Right cardiac atrium (tissue), 5 donors: Measurements from ENCODE around the gene STK39. TPM values are rescaled to one million over a fixed set of nuclear protein-coding genes. Genes with fewer than 3 reads are reported as not detected.
"Not testable (repeated sequence)": the region's sequence is repeated elsewhere in the genome, so short reads cannot be mapped to it uniquely, and the experiment has no call there.

Experiments used
- ATAC-seq, 2 donors: fragments of 200-7000 bp; cut with Tn5 transposase; one replicate each; pipeline versions ENCODE4 v1.8.0 to v1.9.1; 2020; ENCODE audit warnings: moderate library complexity in 2 of 2, mild to moderate bottlenecking in 1 of 2
- DNase-seq, 3 donors: peaks; one replicate each; pipeline ENCODE4 v3.0.0-alpha.2; 2020
- H3K27ac ChIP-seq: one replicate; pipeline ENCODE4 v1.5.1; 2013; ENCODE audit warnings: mild to moderate bottlenecking, low read length, control low read depth, moderate library complexity
- H3K27me3 ChIP-seq: one replicate; pipeline ENCODE4 v1.6.1; 2013; ENCODE audit not compliant: control insufficient read depth, insufficient read depth
- H3K4me1 ChIP-seq: one replicate; pipeline ENCODE4 v1.6.1; 2013; ENCODE audit warnings: low read length; ENCODE audit not compliant: control insufficient read depth, insufficient read depth
- H3K4me3 ChIP-seq: one replicate; pipeline ENCODE4 v1.5.1; 2013; ENCODE audit warnings: low read length, control low read depth
- H3K9me3 ChIP-seq: one replicate; pipeline ENCODE4 v1.6.1; 2013; ENCODE audit warnings: low read length; ENCODE audit not compliant: control insufficient read depth
- WGBS: extraction: QIAGEN DNeasy Blood & Tissue Kit; methylation state at CpG from one replicate; pipeline ENCODE4 v1.1.7; 2013; 5-methylcytosine and 5-hydroxymethylcytosine counted together
- intact Hi-C, 4 donors: fragments of 100-400 bp; cut with DNase I; formaldehyde crosslinking; loops; one replicate each; pipeline versions ENCODE4 v1.11.0 to v1.14.0; 2022 to 2023
- polyA plus RNA-seq: library from polyadenylated mRNA; stranded (reverse); fragments of 200-250 nt; gene quantifications from one replicate; pipeline ENCODE4 v1.2.3, GENCODE V29; 2013
- total RNA-seq, 4 donors: library from RNA; stranded (reverse); fragmentation: NEBNext Ultra II Directional; extraction: Animal tissue kit (Norgen Biotek cat#: 25700); gene quantifications; one replicate each; pipeline ENCODE4 v1.2.1, GENCODE V29; 2021
- donor health status: healthy with polysubstance abuse.
- donor health status: DM: no; HTN: yes; CAD: no.
- donor health status: DM: no; HTN: no; CAD: no.
- donor health status: DM: no; HTN: yes; CAD: no; lungs with severe emphysema.
- donor health status: DM: yes; HTN: yes; CAD: no.

The STK39 gene
- total and polyA plus RNA-seq, 5 donors: 9.0 to 10.5 (median 10.2) TPM

DNA sequence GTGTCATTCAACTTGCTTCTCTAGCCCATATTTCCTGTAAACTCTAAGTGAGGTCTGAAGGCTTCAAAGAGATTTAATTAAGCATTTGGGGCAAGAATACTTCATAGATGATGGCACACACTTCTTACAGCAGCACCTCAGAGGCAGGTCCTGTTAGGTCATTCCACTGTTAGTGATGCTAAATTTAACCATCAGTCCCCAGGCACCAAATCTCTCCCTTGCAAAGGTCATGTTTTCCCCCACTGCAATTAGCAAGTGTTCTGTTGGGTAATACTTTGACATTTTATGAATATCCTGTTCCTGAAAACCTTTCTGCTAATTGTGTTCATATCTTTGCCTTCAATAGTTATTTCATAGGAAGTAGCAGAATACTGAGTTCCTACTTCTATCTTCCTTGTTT, 117.0 kb downstream of the STK39 start:
- Histone ChIP-seq H3K27me3 (no peaks in the 10 kb centered on the region), H3K4me1 (peaks cover 6% of the 10 kb centered on the region), H3K4me3 (no peak overlapping the region), H3K27ac (no peak overlapping the region), H3K9me3 (no peaks in the 10 kb centered on the region)
- intact Hi-C loops: no loop called here
- no peak for DNase-seq
- ATAC-seq: peak; percentile 74 to 76

DNA sequence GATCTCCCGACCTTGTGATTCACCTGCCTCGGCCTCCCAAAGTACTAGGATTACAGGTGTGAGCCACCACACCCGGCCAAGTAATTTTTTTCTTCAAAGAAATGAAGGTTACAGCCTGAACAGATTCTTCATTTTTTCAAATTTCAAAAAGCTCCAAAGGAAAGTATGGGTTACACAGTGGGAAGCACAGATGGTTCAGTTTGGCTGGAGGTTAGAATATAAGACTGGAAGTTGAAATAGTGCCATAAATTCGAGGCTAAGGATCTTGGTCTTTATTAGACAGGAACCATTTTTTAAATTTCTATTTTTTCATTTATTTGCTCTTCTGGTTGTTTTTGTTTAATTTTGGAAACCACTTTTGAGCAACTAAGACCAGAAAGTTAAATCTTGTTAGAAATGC, 120.0 kb downstream of the STK39 start:
- ATAC-seq: no peak
- no peak overlapping the region for H3K27ac ChIP-seq
- no peak overlapping the region for H3K4me3 ChIP-seq
- no peak for DNase-seq
- no peaks in the 10 kb centered on the region for H3K9me3 ChIP-seq
- no peaks in the 10 kb centered on the region for H3K27me3 ChIP-seq
- peaks cover 6% of the 10 kb centered on the region for H3K4me1 ChIP-seq
- 87% methylated on average over 4 of the region's 4 CpGs for WGBS
- intact Hi-C loops: no loop called here

DNA sequence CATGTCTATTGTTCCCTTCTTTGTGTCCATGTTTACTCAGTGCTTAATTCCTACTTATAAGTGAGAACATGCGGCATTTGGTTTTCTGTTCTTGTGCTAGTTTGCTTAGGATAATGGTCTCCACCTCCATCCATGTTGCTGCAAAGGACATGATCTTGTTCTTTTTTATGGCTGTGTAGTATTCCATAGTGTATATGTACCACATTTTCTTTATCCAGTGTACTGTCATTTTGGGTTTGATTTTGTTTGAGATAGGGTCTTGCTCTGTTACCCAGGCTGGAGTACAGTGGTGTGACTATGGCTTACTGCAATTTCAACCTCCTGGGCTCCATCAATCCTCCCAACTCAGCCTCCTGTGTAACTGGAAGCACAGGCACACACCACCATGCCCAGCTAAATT, 125.2 kb downstream of the STK39 start:
- H3K27me3 ChIP-seq, H3K4me3 ChIP-seq, intact Hi-C loops, H3K9me3 ChIP-seq, ATAC-seq, DNase-seq, H3K4me1 ChIP-seq, H3K27ac ChIP-seq: not testable (repeated sequence)
- 98% methylated on average over 1 of the region's 1 CpG for WGBS

DNA sequence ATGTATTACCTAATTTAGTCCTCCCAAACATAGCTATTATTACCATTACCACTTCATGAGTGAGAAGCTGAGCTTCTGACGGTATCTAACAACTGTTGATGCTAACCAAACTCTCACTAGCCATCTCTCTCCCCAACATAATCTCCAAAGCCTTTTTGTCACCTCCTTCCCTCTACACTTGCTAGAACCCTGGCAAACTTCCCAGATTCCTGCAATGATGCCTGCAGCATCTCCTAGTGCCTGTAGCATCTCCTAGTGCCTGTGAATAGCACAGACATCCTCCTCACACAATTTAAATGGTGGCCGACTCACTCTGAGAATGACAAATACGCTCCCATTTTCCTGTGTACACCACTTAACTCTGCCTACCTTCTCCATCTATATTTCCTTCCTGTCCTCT, 126.7 kb downstream of the STK39 start:
- WGBS: 76% methylated on average over 3 of the region's 3 CpGs
- Histone ChIP-seq H3K9me3 (no peaks in the 10 kb centered on the region), H3K27ac (no peak overlapping the region), H3K27me3 (no peaks in the 10 kb centered on the region), H3K4me3 (no peak overlapping the region), H3K4me1 (no peaks in the 10 kb centered on the region)
- DNase-seq (no peak), ATAC-seq (peak in 1 of 2 donors; percentile 27)
- intact Hi-C loops: no loop called here

DNA sequence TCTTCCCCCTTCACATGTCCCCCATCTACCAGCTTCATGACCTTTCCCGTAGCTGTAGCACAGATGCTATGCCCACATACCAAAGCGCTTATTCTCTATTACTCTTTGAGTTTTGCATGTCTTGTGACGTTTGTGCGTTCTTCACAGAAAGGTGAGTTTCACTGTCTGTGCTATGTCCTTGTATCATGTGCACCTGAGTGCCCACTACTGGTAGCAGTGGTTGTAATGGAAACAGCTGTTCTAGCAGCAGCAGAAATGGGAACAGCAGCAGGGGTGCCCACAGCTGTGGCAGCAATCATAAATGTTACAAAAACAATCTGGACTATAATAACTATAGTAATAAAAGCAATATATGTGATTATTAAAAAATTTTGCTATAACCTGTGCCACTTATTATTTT, 127.1 kb downstream of the STK39 start:
- intact Hi-C loops: no loop called here
- ATAC-seq (no peak), DNase-seq (no peak)
- Histone ChIP-seq H3K4me3 (no peak overlapping the region), H3K27me3 (no peaks in the 10 kb centered on the region), H3K27ac (no peak overlapping the region), H3K4me1 (no peaks in the 10 kb centered on the region), H3K9me3 (no peaks in the 10 kb centered on the region)
- WGBS: 95% methylated on average over 4 of the region's 4 CpGs

DNA sequence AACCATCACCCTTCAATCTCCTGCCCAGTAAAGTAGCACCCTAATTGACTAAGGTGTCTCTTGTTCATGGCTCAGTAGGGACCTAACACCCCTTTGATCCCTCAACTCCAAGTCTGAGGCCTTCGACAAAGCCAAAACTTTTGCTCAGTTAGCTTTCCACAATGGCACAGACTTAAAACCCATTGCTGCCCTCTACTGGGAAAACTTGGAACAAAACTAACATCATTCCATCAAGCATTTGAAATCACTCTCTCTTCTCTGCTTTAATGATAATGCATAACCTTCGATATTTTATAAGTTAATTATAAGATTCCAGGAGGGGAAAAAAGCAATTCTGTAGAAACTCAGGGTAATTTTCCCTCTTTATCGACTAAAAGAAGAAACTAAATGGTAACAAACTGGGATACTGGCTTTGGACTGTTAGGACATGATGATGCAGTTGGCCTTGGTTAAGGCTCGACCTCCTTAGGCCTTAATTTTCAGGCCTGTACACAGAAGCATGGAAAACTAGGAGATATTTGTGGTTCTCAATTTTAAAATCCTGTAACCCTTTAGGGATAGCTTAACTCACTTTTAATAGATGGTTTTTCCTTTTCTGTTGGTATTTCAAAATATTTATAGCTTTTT, 127.8 kb downstream of the STK39 start:
- DNase-seq (no peak), ATAC-seq (peak; percentile 59 to 65)
- intact Hi-C loops: loop anchor here in 3 of 4 donors (10.0 kb wide), 2 partner anchors 155 to 1585 kb away; no protein-coding TSS in a partner anchor
- 46% methylated on average over 4 of the region's 4 CpGs for WGBS
- Histone ChIP-seq H3K9me3 (no peaks in the 10 kb centered on the region), H3K4me3 (no peak overlapping the region), H3K27me3 (no peaks in the 10 kb centered on the region), H3K27ac (no peak overlapping the region), H3K4me1 (no peaks in the 10 kb centered on the region)

DNA sequence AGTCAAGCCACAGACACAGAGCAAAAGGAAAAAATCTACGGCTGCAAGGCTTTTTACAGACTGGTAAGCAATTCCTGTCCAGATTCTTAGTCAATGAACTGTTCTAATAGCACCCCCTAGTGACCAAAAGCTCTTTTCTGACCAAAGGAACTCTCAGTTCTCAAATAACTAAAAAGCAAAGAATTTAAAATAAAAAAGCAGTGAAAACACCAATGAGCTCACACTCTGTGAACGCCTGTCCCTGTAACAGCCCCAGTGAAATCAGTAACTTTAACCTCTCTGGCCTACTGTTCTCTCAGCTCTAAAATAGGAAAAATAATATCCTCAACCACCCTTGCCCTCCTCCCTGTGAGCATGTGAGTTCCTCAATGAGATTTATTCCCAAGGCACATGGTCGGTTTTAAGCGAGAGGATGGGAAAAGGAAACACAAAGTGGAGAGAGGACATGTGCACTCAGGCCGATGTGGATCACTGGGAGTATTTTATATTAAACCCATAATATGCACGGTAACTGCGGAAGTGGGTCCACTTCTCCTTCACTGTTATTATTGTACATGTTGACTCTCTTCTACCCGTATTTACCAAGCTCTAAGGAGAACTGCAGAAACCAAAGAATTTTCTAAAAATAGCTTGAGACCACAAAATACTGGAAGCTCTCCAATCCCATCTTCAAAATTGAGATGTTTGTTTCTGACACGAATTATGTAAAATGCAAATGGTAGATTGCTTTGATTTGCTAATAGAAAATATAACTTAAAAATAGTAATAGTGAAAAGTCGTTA, 128.5 kb downstream of the STK39 start:
- no peaks in the 10 kb centered on the region for H3K4me1 ChIP-seq
- ATAC-seq: peak; percentile 72 to 73
- intact Hi-C loops: loop anchor here in 3 of 4 donors (10.0 kb wide), 2 partner anchors 154 to 1584 kb away; no protein-coding TSS in a partner anchor
- no peak overlapping the region for H3K4me3 ChIP-seq
- WGBS: 47% methylated on average over 10 of the region's 10 CpGs
- H3K27ac ChIP-seq: no peak overlapping the region
- DNase-seq: no peak
- no peaks in the 10 kb centered on the region for H3K9me3 ChIP-seq
- H3K27me3 ChIP-seq: no peaks in the 10 kb centered on the region

DNA sequence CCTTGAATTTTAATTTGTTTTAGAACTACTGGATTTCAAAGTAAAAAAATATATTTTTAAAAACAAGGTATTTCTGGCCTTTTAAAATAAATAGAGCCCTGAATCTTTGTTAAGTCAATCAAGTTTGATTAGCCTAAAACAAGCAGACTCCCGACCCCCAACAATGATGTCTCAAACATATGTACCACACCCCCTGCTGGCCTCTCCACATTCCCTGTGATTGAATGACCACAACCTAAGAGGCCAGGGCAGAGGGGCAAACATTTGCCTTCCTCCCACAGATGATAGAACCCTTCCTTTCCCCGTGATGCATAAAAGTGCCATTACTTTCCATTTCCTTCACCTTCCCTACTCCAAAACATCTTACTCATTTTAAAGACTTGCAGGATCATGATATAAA, 130.9 kb downstream of the STK39 start:
- 96% methylated on average over 2 of the region's 2 CpGs for WGBS
- Histone ChIP-seq H3K27me3 (no peaks in the 10 kb centered on the region), H3K27ac (no peak overlapping the region), H3K9me3 (no peaks in the 10 kb centered on the region), H3K4me3 (no peak overlapping the region), H3K4me1 (no peaks in the 10 kb centered on the region)
- intact Hi-C loops: loop anchor here in 3 of 4 donors (10.0 kb wide), 2 partner anchors 152 to 1582 kb away; no protein-coding TSS in a partner anchor
- ATAC-seq (no peak), DNase-seq (no peak)

DNA sequence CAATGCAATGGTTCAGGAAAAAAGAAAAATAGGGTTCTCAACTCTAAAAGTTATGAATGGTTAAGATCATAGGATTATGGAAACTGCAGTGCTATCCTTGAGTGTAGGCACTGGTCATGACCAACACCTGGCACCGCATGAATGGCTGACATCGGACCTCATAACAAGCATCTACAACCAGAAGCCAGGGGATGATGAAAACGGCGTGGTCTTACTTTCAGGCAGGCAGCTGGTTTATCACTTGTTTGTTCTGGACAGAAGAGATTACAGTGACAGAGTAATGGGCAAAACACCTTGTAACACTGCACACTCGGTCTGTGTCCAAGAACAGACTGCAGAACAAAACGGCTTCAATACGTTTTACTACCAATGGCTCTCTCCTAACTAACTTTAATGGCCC, 132.8 kb downstream of the STK39 start:
- H3K27me3 ChIP-seq: no peaks in the 10 kb centered on the region
- H3K27ac ChIP-seq: no peak overlapping the region
- DNase-seq (no peak), ATAC-seq (no peak)
- 64% methylated on average over 7 of the region's 7 CpGs for WGBS
- H3K9me3 ChIP-seq: no peaks in the 10 kb centered on the region
- H3K4me3 ChIP-seq: no peak overlapping the region
- no peaks in the 10 kb centered on the region for H3K4me1 ChIP-seq
- intact Hi-C loops: loop anchor here in 3 of 4 donors (10.0 kb wide), 2 partner anchors 150 to 1580 kb away; no protein-coding TSS in a partner anchor

DNA sequence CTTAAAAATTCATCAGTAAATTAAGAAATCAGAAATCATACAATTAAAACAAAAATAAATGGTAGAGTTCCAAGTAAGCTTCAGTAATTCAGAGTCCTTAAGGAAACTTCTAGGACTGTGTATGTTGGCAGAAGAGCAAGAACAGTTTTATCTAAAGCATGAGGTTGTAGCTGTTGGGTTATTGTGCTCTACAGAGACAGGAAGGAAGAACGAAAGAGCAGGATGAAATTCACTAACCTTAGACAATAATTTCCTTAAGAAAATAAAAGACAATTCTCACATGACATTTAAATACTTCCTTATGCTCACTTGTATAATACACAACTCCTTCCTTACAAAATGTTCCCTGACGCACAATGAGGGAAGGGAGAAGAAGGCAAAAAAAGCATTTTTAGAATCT, 133.4 kb downstream of the STK39 start:
- Histone ChIP-seq H3K9me3 (no peaks in the 10 kb centered on the region), H3K4me3 (no peak overlapping the region), H3K4me1 (no peaks in the 10 kb centered on the region), H3K27ac (no peak overlapping the region), H3K27me3 (no peaks in the 10 kb centered on the region)
- peak; percentile 48 to 85 for ATAC-seq
- DNase-seq: no peak
- WGBS: 46% methylated on average over 2 of the region's 2 CpGs
- intact Hi-C loops: loop anchor here in 3 of 4 donors (10.0 kb wide), 2 partner anchors 149 to 1579 kb away; no protein-coding TSS in a partner anchor

DNA sequence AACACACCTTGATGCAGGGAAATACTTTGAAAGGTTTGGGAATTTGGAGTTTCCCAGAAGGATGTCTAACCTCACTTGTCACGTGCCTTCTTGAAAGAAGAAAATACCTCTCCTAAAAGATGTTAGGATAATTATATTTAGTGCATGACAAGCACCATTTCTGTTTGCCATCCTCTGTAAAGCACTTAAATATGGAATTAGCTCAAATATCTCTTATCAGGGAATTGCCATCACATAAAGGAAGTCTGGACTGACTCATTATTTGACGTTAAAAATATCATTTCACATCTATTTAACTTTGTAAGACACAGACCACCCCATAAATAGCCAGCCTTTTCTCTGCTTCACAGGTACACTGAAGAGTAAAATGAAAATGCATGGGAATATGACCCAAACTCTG, 140.1 kb downstream of the STK39 start:
- ATAC-seq: no peak
- intact Hi-C loops: no loop called here
- no peaks in the 10 kb centered on the region for H3K9me3 ChIP-seq
- DNase-seq: no peak
- 40% methylated on average over 2 of the region's 2 CpGs for WGBS
- no peak overlapping the region for H3K27ac ChIP-seq
- H3K4me3 ChIP-seq: no peak overlapping the region
- no peaks in the 10 kb centered on the region for H3K27me3 ChIP-seq
- H3K4me1 ChIP-seq: peaks cover 1% of the 10 kb centered on the region
